ENCODE measurements around the gene SATB1.
A peak's percentile ranks its signal among the peaks of the same experiment; 100 is the strongest.

SATB1 gene

GRCh38 chr3:18423401-18424212 is 1.5 kb downstream of the SATB1 start:
- H3K27ac ChIP-seq (replicated peaks) = peak overlapping the region; percentile 82
- no peak for TF ChIP-seq SPI1 (IDR thresholded peaks at IDR 0.05; ENCODE audit: borderline replicate concordance, low read depth)
- no peak for TF ChIP-seq POLR2AphosphoS5 (IDR thresholded peaks at IDR 0.05; ENCODE audit: low read depth)
- TF ChIP-seq REST (IDR thresholded peaks at IDR 0.05; ENCODE audit: insufficient replicate concordance, low read depth) = no peak
- TF ChIP-seq CTCF (IDR thresholded peaks at IDR 0.05; ENCODE audit: insufficient read depth, low read length) = no peak
- no peak for TF ChIP-seq GABPA (IDR thresholded peaks at IDR 0.05; ENCODE audit: low read depth)
- no peaks in the 10 kb centered on the region for H3K27me3 ChIP-seq (ENCODE audit: insufficient read depth, poor library complexity, severe bottlenecking)
- peak overlapping the region; percentile 70 for H3K4me3 ChIP-seq (replicated peaks; ENCODE audit: insufficient read depth, low read length)
- DNase-seq (ENCODE audit: low read depth in 1 of 2, low spot score in 1 of 2) = peak in 1 of 2 experiments; percentile 45

- Histone ChIP-seq H3K27me3 (ENCODE audit: insufficient read depth, poor library complexity, severe bottlenecking) (no peaks in the 10 kb centered on the region), H3K4me3 (replicated peaks; ENCODE audit: insufficient read depth, low read length) (no peak overlapping the region), H3K27ac (replicated peaks) (peak overlapping the region; percentile 82)
- TF ChIP-seq CTCF (IDR thresholded peaks at IDR 0.05; ENCODE audit: insufficient read depth, low read length) (no peak), REST (IDR thresholded peaks at IDR 0.05; ENCODE audit: insufficient replicate concordance, low read depth) (no peak), SPI1 (IDR thresholded peaks at IDR 0.05; ENCODE audit: borderline replicate concordance, low read depth) (no peak), GABPA (IDR thresholded peaks at IDR 0.05; ENCODE audit: low read depth) (no peak), POLR2AphosphoS5 (IDR thresholded peaks at IDR 0.05; ENCODE audit: low read depth) (no peak)
- no peak for DNase-seq (ENCODE audit: low read depth in 1 of 2, low spot score in 1 of 2)
These were observed 2.2 kb downstream of the SATB1 start for GRCh38 chr3:18422972-18423371.

GRCh38 chr3:18420555-18420954 is 4.6 kb downstream of the SATB1 start:
- no peak for TF ChIP-seq SPI1 (IDR thresholded peaks at IDR 0.05; ENCODE audit: borderline replicate concordance, low read depth)
- no peak for TF ChIP-seq GABPA (IDR thresholded peaks at IDR 0.05; ENCODE audit: low read depth)
- TF ChIP-seq POLR2AphosphoS5 (IDR thresholded peaks at IDR 0.05; ENCODE audit: low read depth) = no peak
- TF ChIP-seq REST (IDR thresholded peaks at IDR 0.05; ENCODE audit: insufficient replicate concordance, low read depth) = no peak
- no peak for TF ChIP-seq CTCF (IDR thresholded peaks at IDR 0.05; ENCODE audit: insufficient read depth, low read length)
- Histone ChIP-seq H3K27ac (replicated peaks) (no peak overlapping the region), H3K4me3 (replicated peaks; ENCODE audit: insufficient read depth, low read length) (no peak overlapping the region), H3K27me3 (ENCODE audit: insufficient read depth, poor library complexity, severe bottlenecking) (no peaks in the 10 kb centered on the region)
- no peak for DNase-seq (ENCODE audit: low read depth in 1 of 2, low spot score in 1 of 2)

Data from HL-60 (cell line).